H9 (cell line): ENCODE measurements around the gene CCDC40. TPM values are rescaled to one million over a fixed set of nuclear protein-coding genes. Genes with fewer than 3 reads are reported as not detected.

Source experiments
- DNase-seq: peaks from one replicate; pipeline ENCODE4 v3.0.0-alpha.2; 2017
- H2AFZ ChIP-seq: one replicate; pipeline ENCODE4 v1.6.1; 2013; ENCODE audit warnings: mild to moderate bottlenecking, low read length, control low read depth, moderate library complexity
- H2AK5ac ChIP-seq: 2 replicates; pipeline ENCODE4 v1.6.1; 2013; ENCODE audit warnings: low read length, control low read depth, mixed read lengths; ENCODE audit not compliant: insufficient read length
- H2BK120ac ChIP-seq: one replicate; pipeline ENCODE4 v1.6.1; 2013; ENCODE audit warnings: low read depth, mild to moderate bottlenecking, low read length, control low read depth, inconsistent platforms; ENCODE audit not compliant: poor library complexity, severe bottlenecking
- H2BK12ac ChIP-seq: 2 replicates; pipeline ENCODE4 v1.6.1; 2013; ENCODE audit warnings: low read length, control low read depth, mixed read lengths, low read depth; ENCODE audit not compliant: insufficient read length
- H2BK15ac ChIP-seq: 2 replicates; pipeline ENCODE4 v1.6.1; 2013; ENCODE audit warnings: low read depth, low read length, control low read depth
- H2BK20ac ChIP-seq: one replicate; pipeline ENCODE4 v1.6.1; 2013; ENCODE audit warnings: low read depth, mild to moderate bottlenecking, low read length, control low read depth, inconsistent platforms; ENCODE audit not compliant: poor library complexity, severe bottlenecking
- H2BK5ac ChIP-seq: 2 replicates; pipeline ENCODE4 v1.6.1; 2013; ENCODE audit warnings: low read length, control low read depth, mixed read lengths; ENCODE audit not compliant: insufficient read length
- H3K14ac ChIP-seq: 2 replicates; pipeline ENCODE4 v1.6.1; 2013; ENCODE audit warnings: low read length, control low read depth; ENCODE audit not compliant: insufficient read depth
- H3K18ac ChIP-seq: 2 replicates; pipeline ENCODE4 v1.6.1; 2013; ENCODE audit warnings: low read depth, mild to moderate bottlenecking, mixed read lengths, low read length, control low read depth; ENCODE audit not compliant: insufficient read length
- H3K23ac ChIP-seq: 2 replicates; pipeline ENCODE4 v1.6.1; 2013; ENCODE audit warnings: low read length, control low read depth, mixed read lengths, low read depth; ENCODE audit not compliant: insufficient read length
- H3K23me2 ChIP-seq: 2 replicates; pipeline ENCODE4 v1.6.1; 2013; ENCODE audit warnings: low read depth, mild to moderate bottlenecking, mixed read lengths, low read length, control low read depth; ENCODE audit not compliant: insufficient read length, poor library complexity, severe bottlenecking
- H3K27ac ChIP-seq: 2 replicates; pipeline ENCODE4 v1.5.1; 2013; ENCODE audit warnings: low read length, control low read depth, mixed read lengths, low read depth; ENCODE audit not compliant: insufficient read length
- H3K27me3 ChIP-seq: 2 replicates; pipeline ENCODE4 v1.6.1; 2013; ENCODE audit warnings: low read length, control low read depth, inconsistent platforms; ENCODE audit not compliant: insufficient read depth
- H3K4ac ChIP-seq: 2 replicates; pipeline ENCODE4 v1.6.1; 2013; ENCODE audit warnings: low read depth, mild to moderate bottlenecking, control low read depth, inconsistent platforms, low read length, moderate library complexity
- H3K4me1 ChIP-seq: 2 replicates; pipeline ENCODE4 v1.6.1; 2013; ENCODE audit warnings: low read length, control low read depth, inconsistent platforms; ENCODE audit not compliant: insufficient read depth
- H3K4me2 ChIP-seq: 2 replicates; pipeline ENCODE4 v1.6.1; 2013; ENCODE audit warnings: low read length, control low read depth, mixed read lengths; ENCODE audit not compliant: insufficient read length, insufficient read depth
- H3K56ac ChIP-seq: 2 replicates; pipeline ENCODE4 v1.6.1; 2013; ENCODE audit warnings: low read depth, mild to moderate bottlenecking, mixed read lengths, low read length, control low read depth; ENCODE audit not compliant: insufficient read length
- H3K79me1 ChIP-seq: 2 replicates; pipeline ENCODE4 v1.6.1; 2013; ENCODE audit warnings: low read depth, mild to moderate bottlenecking, moderate library complexity, low read length, control low read depth, inconsistent platforms; ENCODE audit not compliant: insufficient read depth, poor library complexity, severe bottlenecking
- H3K79me2 ChIP-seq: 2 replicates; pipeline ENCODE4 v1.6.1; 2013; ENCODE audit warnings: low read length, control low read depth, inconsistent platforms; ENCODE audit not compliant: insufficient read depth
- H3K9ac ChIP-seq: 2 replicates; pipeline ENCODE4 v1.6.1; 2013; ENCODE audit warnings: low read length, control low read depth, mixed read lengths; ENCODE audit not compliant: insufficient read length; ENCODE audit errors: extremely low read depth
- H3K9me3 ChIP-seq: one replicate; pipeline ENCODE4 v1.6.1; 2013; ENCODE audit warnings: low read depth, low read length, inconsistent platforms; ENCODE audit not compliant: control insufficient read depth
- H3T11ph ChIP-seq: one replicate; pipeline ENCODE4 v1.6.1; 2013; ENCODE audit warnings: mild to moderate bottlenecking, low read length, control low read depth, inconsistent platforms
- H4K20me1 ChIP-seq: one replicate; pipeline ENCODE4 v1.6.1; 2013; ENCODE audit not compliant: control insufficient read depth, insufficient read length, insufficient read depth
- H4K5ac ChIP-seq: 2 replicates; pipeline ENCODE4 v1.6.1; 2013; ENCODE audit warnings: low read depth, mild to moderate bottlenecking, mixed read lengths, low read length, control low read depth; ENCODE audit not compliant: insufficient read length
- H4K8ac ChIP-seq: replicated peaks from 2 replicates; pipeline ENCODE4 v1.6.1; 2013; ENCODE audit warnings: low read length, control low read depth, mixed read lengths, low read depth; ENCODE audit not compliant: insufficient read length
- H4K91ac ChIP-seq: 2 replicates; pipeline ENCODE4 v1.6.1; 2013; ENCODE audit warnings: low read depth, mild to moderate bottlenecking, moderate library complexity, mixed read lengths, low read length, control low read depth; ENCODE audit not compliant: insufficient read length
- H3K27ac Mint-ChIP-seq, 3 experiments: 2 replicates in 2 of 3; 3 replicates in 1 of 3; pipeline ENCODE4 v1.8.0; 2020 to 2021; ENCODE audit warnings: mixed read lengths in 3 of 3, mild to moderate bottlenecking in 1 of 3, moderate library complexity in 1 of 3
- H3K27me3 Mint-ChIP-seq: 2 replicates; pipeline ENCODE4 v1.8.0; 2021; ENCODE audit warnings: low read depth, mild to moderate bottlenecking, moderate library complexity, mixed read lengths
- H3K36me3 Mint-ChIP-seq, 3 experiments: 2 replicates in 2 of 3; 3 replicates in 1 of 3; pipeline ENCODE4 v1.8.0; 2020 to 2021; ENCODE audit warnings: low read depth in 3 of 3, mixed read lengths in 3 of 3; ENCODE audit not compliant: insufficient read depth in 1 of 3
- H3K4me1 Mint-ChIP-seq, 2 experiments: 2 replicates each; pipeline ENCODE4 v1.8.0; 2020; ENCODE audit warnings: mixed read lengths in 2 of 2
- H3K4me3 Mint-ChIP-seq, 2 experiments: 2 replicates in 1 of 2; 3 replicates in 1 of 2; pipeline ENCODE4 v1.8.0; 2020 to 2021; ENCODE audit warnings: mild to moderate bottlenecking in 2 of 2, mixed read lengths in 2 of 2, moderate library complexity in 1 of 2
- H3K9me3 Mint-ChIP-seq, 2 experiments: 2 replicates in 1 of 2; 3 replicates in 1 of 2; pipeline ENCODE4 v1.8.0; 2020; ENCODE audit warnings: mild to moderate bottlenecking in 2 of 2, mixed read lengths in 2 of 2, moderate library complexity in 1 of 2
- WGBS: extraction: QIAGEN DNeasy Blood & Tissue Kit; methylation state at CpG from one replicate; pipeline ENCODE4 v1.1.7; 2013; ENCODE audit warnings: missing lambda C conversion rate, low lambda C conversion rate, mixed read lengths; ENCODE audit not compliant: insufficient read length; ENCODE audit errors: extremely low coverage; 5-methylcytosine and 5-hydroxymethylcytosine counted together
- total RNA-seq: library from RNA; stranded (reverse); gene quantifications from 2 replicates; pipeline ENCODE4 v1.2.1, GENCODE V29; 2021
- TF ChIP-seq, protein P1 (sequence below): fragments of 200-600 bp; sonication (generic); conservative IDR thresholded peaks from 3 replicates; pipeline ENCODE4 v1.8.0; 2021; ENCODE audit warnings: antibody characterized with exemption, mild to moderate bottlenecking

CCDC40 gene
- total RNA-seq, 1 experiment from 2014 or later: 8.9 TPM

DNA sequence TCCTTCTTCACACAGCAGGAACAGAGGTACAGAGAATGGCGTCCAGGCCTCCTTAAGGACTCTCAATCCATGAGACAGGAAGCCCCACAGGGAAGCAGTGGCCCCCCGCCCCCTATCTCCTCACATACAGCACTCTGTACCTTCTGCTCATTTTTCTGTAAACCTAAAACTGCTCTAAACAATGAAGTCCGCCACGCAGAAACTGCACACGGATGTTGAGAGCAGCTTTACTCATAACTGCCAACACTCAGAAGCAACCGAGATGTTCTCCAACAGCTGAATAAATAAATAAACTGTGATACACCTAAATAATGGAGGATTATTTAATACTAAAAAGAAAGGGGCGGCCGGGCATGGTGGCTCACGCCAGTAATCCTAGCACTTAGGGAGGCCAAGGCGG lies 10.6 kb upstream of the CCDC40 start:
- H4K20me1 ChIP-seq: peaks cover 10% of the 10 kb centered on the region
- peaks cover 0 to 5% of the 10 kb centered on the region in 2 experiments; a peak in 1 of 5 replicates for H3K9me3 Mint-ChIP-seq
- no peak overlapping the region for H2BK5ac ChIP-seq
- peaks cover 29% of the 10 kb centered on the region; the same call in 1 of the 2 replicates for H3K79me2 ChIP-seq
- no peak overlapping the region for H3K4me2 ChIP-seq
- no CpG with 5 or more reads among the region's 10 CpGs for WGBS
- no peaks in the 10 kb centered on the region for H3K23me2 ChIP-seq
- H4K91ac ChIP-seq: no peak overlapping the region
- no peak overlapping the region for H4K8ac ChIP-seq
- peaks cover under 1% of the 10 kb centered on the region for H3K79me1 ChIP-seq
- H3K9me3 ChIP-seq: no peaks in the 10 kb centered on the region
- H2BK15ac ChIP-seq: no peak overlapping the region
- H2BK20ac ChIP-seq: no peak overlapping the region
- H3K4me3 Mint-ChIP-seq: no peak overlapping the region
- no peak overlapping the region for H2AFZ ChIP-seq
- H3T11ph ChIP-seq: no peak overlapping the region
- no peaks in the 10 kb centered on the region for H3K27me3 Mint-ChIP-seq
- H3K56ac ChIP-seq: no peak overlapping the region
- TF ChIP-seq, protein P1, sequence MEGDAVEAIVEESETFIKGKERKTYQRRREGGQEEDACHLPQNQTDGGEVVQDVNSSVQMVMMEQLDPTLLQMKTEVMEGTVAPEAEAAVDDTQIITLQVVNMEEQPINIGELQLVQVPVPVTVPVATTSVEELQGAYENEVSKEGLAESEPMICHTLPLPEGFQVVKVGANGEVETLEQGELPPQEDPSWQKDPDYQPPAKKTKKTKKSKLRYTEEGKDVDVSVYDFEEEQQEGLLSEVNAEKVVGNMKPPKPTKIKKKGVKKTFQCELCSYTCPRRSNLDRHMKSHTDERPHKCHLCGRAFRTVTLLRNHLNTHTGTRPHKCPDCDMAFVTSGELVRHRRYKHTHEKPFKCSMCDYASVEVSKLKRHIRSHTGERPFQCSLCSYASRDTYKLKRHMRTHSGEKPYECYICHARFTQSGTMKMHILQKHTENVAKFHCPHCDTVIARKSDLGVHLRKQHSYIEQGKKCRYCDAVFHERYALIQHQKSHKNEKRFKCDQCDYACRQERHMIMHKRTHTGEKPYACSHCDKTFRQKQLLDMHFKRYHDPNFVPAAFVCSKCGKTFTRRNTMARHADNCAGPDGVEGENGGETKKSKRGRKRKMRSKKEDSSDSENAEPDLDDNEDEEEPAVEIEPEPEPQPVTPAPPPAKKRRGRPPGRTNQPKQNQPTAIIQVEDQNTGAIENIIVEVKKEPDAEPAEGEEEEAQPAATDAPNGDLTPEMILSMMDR: no peak
- no peak overlapping the region for H3K9ac ChIP-seq
- no peak overlapping the region for H2BK12ac ChIP-seq
- H3K27me3 ChIP-seq: no peaks in the 10 kb centered on the region
- no peak overlapping the region for H3K14ac ChIP-seq
- H3K36me3 Mint-ChIP-seq: peaks cover 7 to 20% (median 11%) of the 10 kb centered on the region in 3 experiments; a peak in 6 of 7 replicates
- no peak overlapping the region for H3K23ac ChIP-seq
- H3K18ac ChIP-seq: no peak overlapping the region
- H3K27ac Mint-ChIP-seq: no peak overlapping the region
- no peak overlapping the region for H3K27ac ChIP-seq
- no peak overlapping the region for H2BK120ac ChIP-seq
- peaks cover 13 to 24% of the 10 kb centered on the region in 2 experiments for H3K4me1 Mint-ChIP-seq
- H3K4ac ChIP-seq: no peak overlapping the region
- no peak for DNase-seq
- no peak overlapping the region for H2AK5ac ChIP-seq
- peaks cover 3% of the 10 kb centered on the region; the same call in 1 of the 2 replicates for H3K4me1 ChIP-seq
- no peak overlapping the region for H4K5ac ChIP-seq
